GM23338 (cell line): ENCODE data around the gene RPS19BP1.
A peak's percentile ranks its signal among the peaks of the same experiment; 100 is the strongest.

Source experiments
- CREB1 ChIP-seq: fragments of 250-450 bp; sonication (Bioruptor Pico); IDR thresholded peaks from 2 replicates; pipeline ENCODE4 v1.5.0; 2020; ENCODE audit warnings: low read depth, mild to moderate bottlenecking, moderate library complexity
- CTCF ChIP-seq, 2 experiments: fragments of 200-600 bp in 1 of 2; sonication (generic) in 1 of 2; conservative IDR thresholded peaks; 2 replicates each; pipeline versions ENCODE4 v1.5.1 to v1.6.1; 2016 to 2017; ENCODE audit warnings: antibody characterized with exemption in 2 of 2, low read depth in 2 of 2, mild to moderate bottlenecking in 2 of 2, moderate library complexity in 1 of 2

GRCh38 chr22:39510529-39511149, 21.9 kb downstream of the RPS19BP1 start:
- TF ChIP-seq CREB1 = peak; percentile 48; the same call in 1 of the 2 replicates
- TF ChIP-seq CTCF (conservative IDR thresholded peaks at IDR 0.05; ENCODE audit: low read depth in 2 of 2) = no peak
